Renal cortical epithelial cell (primary cell): Measurements from ENCODE around the gene JARID2. TPM values are rescaled to one million over a fixed set of nuclear protein-coding genes. Genes with fewer than 3 reads are reported as not detected.

Experiments
- DNase-seq: peaks from one replicate; pipeline ENCODE4 v3.0.0-alpha.2; 2011; ENCODE audit warnings: low read depth
- total RNA-seq: library from RNA; depleted of rRNA; stranded (reverse); fragments of >200 nt; gene quantifications from 2 replicates; pipeline ENCODE4 v1.2.3, GENCODE V29; 2014

Gene JARID2
- total RNA-seq, 1 donor from 2014 or later, result 8.5 TPM

- no peak for DNase-seq
Measured at GRCh38 chr6:15355683-15356099, 109.8 kb downstream of the JARID2 start.

- DNase-seq, result no peak
Measured at GRCh38 chr6:15356179-15356578, 110.3 kb downstream of the JARID2 start.

- DNase-seq, result no peak
Measured at GRCh38 chr6:15356937-15357336, 111.1 kb downstream of the JARID2 start.

- DNase-seq, result no peak
Measured at GRCh38 chr6:15357782-15358181, 111.9 kb downstream of the JARID2 start.

- DNase-seq, result peak; percentile 88
Measured at GRCh38 chr6:15358579-15359327, 112.9 kb downstream of the JARID2 start.

- DNase-seq, result no peak
Measured at GRCh38 chr6:15359335-15359862, 113.5 kb downstream of the JARID2 start.

GRCh38 chr6:15360300-15360699, 114.4 kb downstream of the JARID2 start:
- DNase-seq, result no peak

- no peak for DNase-seq
Measured at GRCh38 chr6:15361197-15361596, 115.3 kb downstream of the JARID2 start.

GRCh38 chr6:15362274-15363160, 116.6 kb downstream of the JARID2 start:
- DNase-seq, result no peak

- no peak for DNase-seq
Measured at GRCh38 chr6:15363164-15363522, 117.3 kb downstream of the JARID2 start.

- peak; percentile 58 for DNase-seq
Measured at GRCh38 chr6:15363523-15364400, 117.9 kb downstream of the JARID2 start.

GRCh38 chr6:15364401-15365037, 118.7 kb downstream of the JARID2 start:
- no peak for DNase-seq

GRCh38 chr6:15365273-15365687, 119.4 kb downstream of the JARID2 start:
- peak; percentile 75 for DNase-seq

- DNase-seq, result peak; percentile 30
Measured at GRCh38 chr6:15366003-15366535, 120.2 kb downstream of the JARID2 start.

GRCh38 chr6:15366879-15367278, 121.0 kb downstream of the JARID2 start:
- no peak for DNase-seq

- no peak for DNase-seq
Measured at GRCh38 chr6:15368186-15368585, 122.3 kb downstream of the JARID2 start.

GRCh38 chr6:15368873-15369272, 123.0 kb downstream of the JARID2 start:
- DNase-seq, result no peak

- DNase-seq, result no peak
Measured at GRCh38 chr6:15369838-15370237, 124.0 kb downstream of the JARID2 start.

GRCh38 chr6:15370733-15371671, 125.1 kb downstream of the JARID2 start:
- no peak for DNase-seq

GRCh38 chr6:15372932-15373331, 127.1 kb downstream of the JARID2 start:
- no peak for DNase-seq
